ENCODE data around the gene RHAG. TPM values are rescaled to one million over a fixed set of nuclear protein-coding genes. Genes with fewer than 3 reads are reported as not detected.
"Not testable (repeated sequence)": the region's sequence is repeated elsewhere in the genome, so short reads cannot be mapped to it uniquely, and the experiment has no call there.

RHAG gene
- total RNA-seq, 1 experiment from 2014 or later, result not detected

DNA sequence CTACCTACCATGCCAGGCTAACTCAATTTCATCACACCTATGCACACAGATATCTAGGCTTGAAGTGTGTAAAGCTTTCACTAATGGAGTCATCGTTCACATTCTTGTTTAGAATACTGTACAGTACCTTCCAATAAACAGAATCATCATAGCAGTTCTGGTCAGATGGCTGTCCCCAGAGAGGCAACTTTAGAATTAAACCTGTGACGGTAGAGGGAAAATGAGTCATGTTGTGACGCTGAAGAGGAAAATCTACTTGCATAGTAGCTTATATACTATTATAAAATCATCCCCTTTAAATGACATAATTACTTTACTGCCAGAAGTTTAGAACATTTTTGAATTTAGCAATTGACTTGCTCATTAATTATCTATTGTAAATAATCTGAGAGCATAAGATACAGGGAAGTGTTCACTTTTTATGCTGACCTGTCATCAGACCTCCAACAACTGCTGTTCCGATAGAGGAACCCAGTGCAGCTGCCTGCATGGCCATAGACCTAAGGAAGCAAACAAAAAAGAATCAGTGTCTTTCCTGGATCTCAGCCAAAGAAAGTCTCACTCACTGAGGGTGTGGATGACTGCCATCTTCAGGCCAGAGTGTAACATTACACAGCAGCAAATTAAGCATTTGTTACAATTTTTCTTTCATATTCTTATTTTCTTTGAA, 29.8 kb downstream of the RHAG start:
- Histone ChIP-seq H3K14ac (ENCODE audit: insufficient read depth, low read length) (no peak overlapping the region), H4K5ac (ENCODE audit: insufficient read length, low read depth, low read length) (no peak overlapping the region), H2AK5ac (ENCODE audit: insufficient read length, low read length) (no peak overlapping the region), H4K8ac (replicated peaks; ENCODE audit: insufficient read length, low read depth, low read length) (no peak overlapping the region), H3K23ac (ENCODE audit: insufficient read length, low read depth, low read length) (no peak overlapping the region), H3K23me2 (ENCODE audit: insufficient read length, low read depth, low read length, poor library complexity, severe bottlenecking) (no peaks in the 10 kb centered on the region), H3K27ac (ENCODE audit: insufficient read length, low read depth, low read length) (no peak overlapping the region), H3K79me1 (ENCODE audit: insufficient read depth, low read depth, low read length, poor library complexity, severe bottlenecking) (no peaks in the 10 kb centered on the region), H2BK120ac (ENCODE audit: low read depth, low read length, poor library complexity, severe bottlenecking) (no peak overlapping the region), H3K4me2 (ENCODE audit: insufficient read depth, insufficient read length, low read length) (no peak overlapping the region), H2BK20ac (ENCODE audit: low read depth, low read length, poor library complexity, severe bottlenecking) (no peak overlapping the region), H3T11ph (ENCODE audit: low read length) (no peak overlapping the region), H2BK5ac (ENCODE audit: insufficient read length, low read length) (no peak overlapping the region), H3K79me2 (ENCODE audit: insufficient read depth, low read length) (no peaks in the 10 kb centered on the region), H3K56ac (ENCODE audit: insufficient read length, low read depth, low read length) (no peak overlapping the region), H3K4ac (ENCODE audit: low read depth, low read length) (no peak overlapping the region), H2BK15ac (ENCODE audit: low read depth, low read length) (no peak overlapping the region), H3K18ac (ENCODE audit: insufficient read length, low read depth, low read length) (no peak overlapping the region), H3K4me1 (ENCODE audit: insufficient read depth, low read length) (peaks cover 3% of the 10 kb centered on the region; the same call in 1 of the 2 replicates), H3K9ac (ENCODE audit: extremely low read depth, insufficient read length, low read length) (no peak overlapping the region), H4K20me1 (ENCODE audit: control insufficient read depth, insufficient read depth, insufficient read length) (no peaks in the 10 kb centered on the region), H2AFZ (ENCODE audit: low read length) (no peak overlapping the region), H2BK12ac (ENCODE audit: insufficient read length, low read depth, low read length) (no peak overlapping the region), H4K91ac (ENCODE audit: insufficient read length, low read depth, low read length) (no peak overlapping the region), H3K9me3 (ENCODE audit: control insufficient read depth, low read depth, low read length) (no peaks in the 10 kb centered on the region), H3K27me3 (ENCODE audit: insufficient read depth, low read length) (no peaks in the 10 kb centered on the region)
- peak overlapping the region in 2 of 3 experiments; percentile 51 to 60; a peak in 1 of 7 replicates for H3K27ac Mint-ChIP-seq
- peaks cover 2% of the 10 kb centered on the region in 2 experiments; a peak in 2 of 5 replicates for H3K9me3 Mint-ChIP-seq
- peaks cover 26 to 28% of the 10 kb centered on the region in 2 experiments for H3K4me1 Mint-ChIP-seq
- H3K27me3 Mint-ChIP-seq (ENCODE audit: low read depth), result no peaks in the 10 kb centered on the region
- peak; percentile 90 for TF ChIP-seq CTCF (conservative IDR thresholded peaks at IDR 0.05)
- no peaks in the 10 kb centered on the region; a peak in 2 of 7 replicates for H3K36me3 Mint-ChIP-seq (ENCODE audit: insufficient read depth in 1 of 3, low read depth in 3 of 3)
- no peak overlapping the region for H3K4me3 Mint-ChIP-seq
- DNase-seq, result peak; percentile 46
- no CpG with 5 or more reads among the region's 4 CpGs for WGBS (ENCODE audit: extremely low coverage, insufficient read length, low lambda C conversion rate)

GRCh38 chr6:49604080-49604479, 32.6 kb downstream of the RHAG start:
- H3K79me1 ChIP-seq (ENCODE audit: insufficient read depth, low read depth, low read length, poor library complexity, severe bottlenecking); H3K79me2 ChIP-seq (ENCODE audit: insufficient read depth, low read length); H3K36me3 Mint-ChIP-seq (ENCODE audit: insufficient read depth in 1 of 3, low read depth in 3 of 3); H3K14ac ChIP-seq (ENCODE audit: insufficient read depth, low read length); H2BK120ac ChIP-seq (ENCODE audit: low read depth, low read length, poor library complexity, severe bottlenecking); H4K91ac ChIP-seq (ENCODE audit: insufficient read length, low read depth, low read length); H3K9me3 Mint-ChIP-seq; H3K4ac ChIP-seq (ENCODE audit: low read depth, low read length); H3K27ac ChIP-seq (ENCODE audit: insufficient read length, low read depth, low read length); H4K20me1 ChIP-seq (ENCODE audit: control insufficient read depth, insufficient read depth, insufficient read length); H4K5ac ChIP-seq (ENCODE audit: insufficient read length, low read depth, low read length); H3K4me1 ChIP-seq (ENCODE audit: insufficient read depth, low read length); H2AFZ ChIP-seq (ENCODE audit: low read length); H3K9me3 ChIP-seq (ENCODE audit: control insufficient read depth, low read depth, low read length); H3K18ac ChIP-seq (ENCODE audit: insufficient read length, low read depth, low read length); H2AK5ac ChIP-seq (ENCODE audit: insufficient read length, low read length); H3K4me2 ChIP-seq (ENCODE audit: insufficient read depth, insufficient read length, low read length); H3T11ph ChIP-seq (ENCODE audit: low read length); H2BK5ac ChIP-seq (ENCODE audit: insufficient read length, low read length); H3K27me3 Mint-ChIP-seq (ENCODE audit: low read depth); H3K9ac ChIP-seq (ENCODE audit: extremely low read depth, insufficient read length, low read length); H3K23me2 ChIP-seq (ENCODE audit: insufficient read length, low read depth, low read length, poor library complexity, severe bottlenecking); H2BK20ac ChIP-seq (ENCODE audit: low read depth, low read length, poor library complexity, severe bottlenecking); H3K56ac ChIP-seq (ENCODE audit: insufficient read length, low read depth, low read length); DNase-seq; H3K23ac ChIP-seq (ENCODE audit: insufficient read length, low read depth, low read length); H2BK12ac ChIP-seq (ENCODE audit: insufficient read length, low read depth, low read length); H4K8ac ChIP-seq (replicated peaks; ENCODE audit: insufficient read length, low read depth, low read length); H2BK15ac ChIP-seq (ENCODE audit: low read depth, low read length); H3K27me3 ChIP-seq (ENCODE audit: insufficient read depth, low read length); H3K27ac Mint-ChIP-seq; H3K4me3 Mint-ChIP-seq: not testable (repeated sequence)
- no CpG with 5 or more reads among the region's 3 CpGs for whole genome bisulfite sequencing (ENCODE audit: extremely low coverage, insufficient read length, low lambda C conversion rate)
- H3K4me1 Mint-ChIP-seq, result peaks cover 19 to 20% of the 10 kb centered on the region in 2 experiments
